HCT116 (cell line): ENCODE results near the gene WLS. TPM values are rescaled to one million over a fixed set of nuclear protein-coding genes. Genes with fewer than 3 reads are reported as not detected.

Experiments used
- ATAC-seq: fragments of 200-7000 bp; cut with Tn5 transposase; 2 replicates; pipeline ENCODE4 v1.9.1; 2020; ENCODE audit warnings: mild to moderate bottlenecking, moderate library complexity
- BruUV-seq: library from RNA; stranded (reverse); fragments of 400-500 nt; replicated peaks from 2 replicates; lab custom pipeline; 2021; lab: Mats Ljungman, UMichigan
- CTCF ChIA-PET: fragments of 300-600 bp; sonication (Branson Sonifier 250); formaldehyde crosslinking; loops from one replicate; lab custom pipeline; 2021; ENCODE audit warnings: antibody characterized with exemption; lab: Charles Lee
- POLR2A ChIA-PET: fragments of 300-600, 350-600 bp; sonication (Branson Sonifier 250); formaldehyde crosslinking; loops from one replicate; lab custom pipeline; 2021; ENCODE audit warnings: antibody characterized with exemption; lab: Charles Lee
- RAD21 ChIA-PET, 2 experiments: fragments of 300-600 bp; sonication (Branson Sonifier 250); formaldehyde crosslinking; loops; one replicate each; lab custom pipeline; 2023; ENCODE audit warnings: low total read pairs in 2 of 2; ENCODE audit not compliant: uncharacterized antibody in 2 of 2, unreplicated experiment in 2 of 2, low non-redundant PET in 1 of 2; lab: Charles Lee
- DNase-seq: peaks from one replicate; pipeline ENCODE4 v3.0.0-alpha.2; 2010; ENCODE audit warnings: low read depth, low spot score
- H2AFZ ChIP-seq: fragments of 200-600 bp; shearing (Covaris generic), sonication (generic); 2 replicates; pipeline ENCODE4 v1.6.1; 2017; ENCODE audit warnings: low read depth, mixed run types, mixed read lengths, antibody characterized with exemption, low read length; ENCODE audit not compliant: poor library complexity, severe bottlenecking
- H3K27ac ChIP-seq: 2 replicates; pipeline ENCODE4 v1.5.1; 2012; ENCODE audit warnings: low read depth, low read length
- H3K27me3 ChIP-seq: fragments of 200-600 bp; sonication (generic); 2 replicates; pipeline ENCODE4 v1.6.1; 2016; ENCODE audit warnings: mixed run types, low read length, mixed read lengths; ENCODE audit not compliant: insufficient read depth
- H3K36me3 ChIP-seq, 2 experiments: fragments of 200-500 bp in 1 of 2; fragments of 200-600 bp in 1 of 2; sonication (Bioruptor generic) in 1 of 2; sonication (generic) in 1 of 2; 2 replicates each; pipeline versions ENCODE4 v1.5.1 to v1.6.1; 2014 to 2016; ENCODE audit warnings: low read length in 2 of 2, inconsistent platforms in 1 of 2, mixed read lengths in 1 of 2, mixed run types in 1 of 2; ENCODE audit not compliant: insufficient read depth in 2 of 2, control insufficient read depth in 1 of 2
- H3K4me1 ChIP-seq, 2 experiments: fragments of 200-600 bp in 1 of 2; sonication (generic) in 1 of 2; 2 replicates each; pipeline versions ENCODE4 v1.5.1 to v1.6.1; 2012 to 2017; ENCODE audit warnings: low read length in 2 of 2, inconsistent platforms in 1 of 2, mild to moderate bottlenecking in 1 of 2, mixed read lengths in 1 of 2, mixed run types in 1 of 2, moderate library complexity in 1 of 2; ENCODE audit not compliant: insufficient read depth in 2 of 2, control insufficient read depth in 1 of 2
- H3K4me2 ChIP-seq: fragments of 200-600 bp; sonication (generic); 2 replicates; pipeline ENCODE4 v1.6.1; 2017; ENCODE audit warnings: mixed run types, low read length, mixed read lengths
- H3K4me3 ChIP-seq, 2 experiments: fragments of 200-600 bp in 1 of 2; sonication (generic) in 1 of 2; replicated peaks in 1 of 2; 2 replicates each; pipeline ENCODE4 v1.5.1; 2011 to 2016; ENCODE audit warnings: low read length in 2 of 2, control low read depth in 1 of 2, low read depth in 1 of 2, mild to moderate bottlenecking in 1 of 2, mixed read lengths in 1 of 2, mixed run types in 1 of 2
- H3K79me2 ChIP-seq: fragments of 200-600 bp; sonication (generic); 2 replicates; pipeline ENCODE4 v1.6.1; 2017; ENCODE audit warnings: mild to moderate bottlenecking, mixed run types, low read length, moderate library complexity, mixed read lengths; ENCODE audit not compliant: insufficient read depth
- H3K9ac ChIP-seq: fragments of 200-600 bp; sonication (generic); 2 replicates; pipeline ENCODE4 v1.6.1; 2016; ENCODE audit warnings: low read length, mixed read lengths
- H3K9me2 ChIP-seq: fragments of 200-600 bp; sonication (generic), shearing (Covaris generic); 2 replicates; pipeline ENCODE4 v1.6.1; 2017; ENCODE audit warnings: mixed run types, mild to moderate bottlenecking, moderate library complexity; ENCODE audit not compliant: insufficient read depth
- H3K9me3 ChIP-seq, 2 experiments: fragments of 200-500 bp in 1 of 2; fragments of 200-600 bp in 1 of 2; sonication (Bioruptor generic) in 1 of 2; sonication (generic) in 1 of 2; 2 replicates each; pipeline ENCODE4 v1.6.1; 2014 to 2017; ENCODE audit warnings: low read length in 2 of 2, mixed read lengths in 2 of 2, inconsistent platforms in 1 of 2, low read depth in 1 of 2, mild to moderate bottlenecking in 1 of 2, mixed run types in 1 of 2, moderate library complexity in 1 of 2; ENCODE audit not compliant: control insufficient read depth in 1 of 2, insufficient read depth in 1 of 2
- H4K20me1 ChIP-seq: fragments of 200-600 bp; sonication (generic), shearing (Covaris generic); 2 replicates; pipeline ENCODE4 v1.6.1; 2017; ENCODE audit warnings: mixed run types, mild to moderate bottlenecking, moderate library complexity; ENCODE audit not compliant: insufficient read depth
- CEBPB ChIP-seq: IDR thresholded peaks from 2 replicates; pipeline ENCODE4 v1.6.1; 2012; ENCODE audit warnings: low read depth
- CTCF ChIP-seq, 3 experiments: fragments of 200-600 bp in 1 of 3; sonication (generic) in 1 of 3; IDR thresholded peaks in 2 of 3; conservative IDR thresholded peaks in 1 of 3; 2 replicates each; pipeline ENCODE4 v1.5.1; 2012 to 2017; ENCODE audit warnings: low read depth in 2 of 3, low read length in 2 of 3, antibody characterized with exemption in 1 of 3, borderline replicate concordance in 1 of 3, control low read depth in 1 of 3, mild to moderate bottlenecking in 1 of 3, mixed read lengths in 1 of 3, mixed run types in 1 of 3, moderate library complexity in 1 of 3; ENCODE audit not compliant: insufficient read depth in 1 of 3
- FOSL1 ChIP-seq: IDR thresholded peaks from 2 replicates; pipeline ENCODE4 v1.6.1; 2012; ENCODE audit warnings: low read depth
- JUND ChIP-seq: IDR thresholded peaks from 2 replicates; pipeline ENCODE4 v1.6.1; 2012
- POLR2AphosphoS5 ChIP-seq: IDR thresholded peaks from 2 replicates; pipeline ENCODE4 v1.6.1; 2011; ENCODE audit warnings: mild to moderate bottlenecking, low read depth, low read length, moderate library complexity
- REST ChIP-seq: IDR thresholded peaks from 2 replicates; pipeline ENCODE4 v1.6.1; 2012; ENCODE audit warnings: low read depth
- SIN3A ChIP-seq: IDR thresholded peaks from 2 replicates; pipeline ENCODE4 v1.6.1; 2012; ENCODE audit warnings: low read depth
- SRF ChIP-seq: IDR thresholded peaks from 2 replicates; pipeline ENCODE4 v1.6.1; 2012; ENCODE audit warnings: low read depth
- TCF7L2 ChIP-seq: IDR thresholded peaks from 2 replicates; pipeline ENCODE4 v1.7.0; 2011; ENCODE audit warnings: borderline replicate concordance, inconsistent platforms; ENCODE audit not compliant: insufficient read depth, insufficient read length; ENCODE audit errors: extremely low read depth
- ZNF274 ChIP-seq: fragments of 200-500 bp; sonication (Bioruptor generic); IDR thresholded peaks from 2 replicates; pipeline ENCODE4 v1.6.1; 2014; ENCODE audit warnings: mild to moderate bottlenecking, low read depth, low read length, inconsistent platforms
- intact Hi-C: fragments of 100-400 bp; cut with micrococcal nuclease; formaldehyde crosslinking; loops from 2 replicates; pipeline ENCODE4 v1.10.0; 2022
- total RNA-seq: library from RNA; stranded (reverse); gene quantifications from one replicate; pipeline ENCODE4 v1.2.1, GENCODE V29; 2021; ENCODE audit not compliant: unreplicated experiment
- TF ChIP-seq, protein P1 (sequence below): IDR thresholded peaks from 2 replicates; pipeline ENCODE4 v1.6.1; 2011; ENCODE audit warnings: mild to moderate bottlenecking, low read length, moderate library complexity; ENCODE audit not compliant: insufficient replicate concordance; ENCODE audit errors: extremely low read depth

The WLS gene
- total RNA-seq, 1 experiment from 2014 or later, result 38.0 TPM

GRCh38 chr1:68213843-68214242, 18.5 kb downstream of the WLS start:
- ATAC-seq, result peak; percentile 27; the same call in 1 of the 2 replicates
- Histone ChIP-seq H3K36me3 (no peaks in the 10 kb centered on the region), H3K9me2 (no peaks in the 10 kb centered on the region), H3K9ac (no peak overlapping the region), H3K27ac (no peak overlapping the region), H4K20me1 (0 out of 2 replicates have a peak, but pooled peaks cover 3% of the 10 kb centered on the region), H3K79me2 (peaks cover 3% of the 10 kb centered on the region; the same call in 1 of the 2 replicates), H3K4me3 (no peak overlapping the region), H2AFZ (no peak overlapping the region)
- no peak for DNase-seq
- no TSS peak for BruUV-seq
- RAD21 ChIA-PET, result no interaction called here
- intact Hi-C loops, result no loop called here
- CTCF ChIA-PET, result no interaction called here
- POLR2A ChIA-PET, result interaction anchor here (0.9 kb wide), 1 partner anchor 18 kb away, joined by 5 read pairs; no protein-coding TSS in a partner anchor
- no peak for TF ChIP-seq ZNF274
- peak; percentile 97 for TF ChIP-seq TCF7L2
- peak; percentile 66 for TF ChIP-seq CEBPB
- TF ChIP-seq, all 23 proteins: peak for 2
- Histone ChIP-seq H3K9me3 (no peaks in the 10 kb centered on the region), H3K27me3 (no peaks in the 10 kb centered on the region), H3K4me2 (no peak overlapping the region), H3K4me1 (peaks cover 10 to 18% of the 10 kb centered on the region in 2 experiments)

GRCh38 chr1:68211761-68212380, 20.5 kb downstream of the WLS start:
- no peak overlapping the region for H3K27ac ChIP-seq
- H3K4me2 ChIP-seq, result no peak overlapping the region
- H2AFZ ChIP-seq, result no peak overlapping the region
- TF ChIP-seq ZNF274, result no peak
- no peak for TF ChIP-seq FOSL1
- no peak for TF ChIP-seq CTCF (IDR thresholded peaks at IDR 0.05 in 2 of 3, conservative IDR thresholded peaks at IDR 0.05 in 1 of 3; ENCODE audit: borderline replicate concordance in 1 of 3, insufficient read depth in 1 of 3, low read depth in 2 of 3, low read length in 2 of 3)
- TF ChIP-seq SRF, result no peak
- no peak for TF ChIP-seq SIN3A
- TF ChIP-seq, protein P1, sequence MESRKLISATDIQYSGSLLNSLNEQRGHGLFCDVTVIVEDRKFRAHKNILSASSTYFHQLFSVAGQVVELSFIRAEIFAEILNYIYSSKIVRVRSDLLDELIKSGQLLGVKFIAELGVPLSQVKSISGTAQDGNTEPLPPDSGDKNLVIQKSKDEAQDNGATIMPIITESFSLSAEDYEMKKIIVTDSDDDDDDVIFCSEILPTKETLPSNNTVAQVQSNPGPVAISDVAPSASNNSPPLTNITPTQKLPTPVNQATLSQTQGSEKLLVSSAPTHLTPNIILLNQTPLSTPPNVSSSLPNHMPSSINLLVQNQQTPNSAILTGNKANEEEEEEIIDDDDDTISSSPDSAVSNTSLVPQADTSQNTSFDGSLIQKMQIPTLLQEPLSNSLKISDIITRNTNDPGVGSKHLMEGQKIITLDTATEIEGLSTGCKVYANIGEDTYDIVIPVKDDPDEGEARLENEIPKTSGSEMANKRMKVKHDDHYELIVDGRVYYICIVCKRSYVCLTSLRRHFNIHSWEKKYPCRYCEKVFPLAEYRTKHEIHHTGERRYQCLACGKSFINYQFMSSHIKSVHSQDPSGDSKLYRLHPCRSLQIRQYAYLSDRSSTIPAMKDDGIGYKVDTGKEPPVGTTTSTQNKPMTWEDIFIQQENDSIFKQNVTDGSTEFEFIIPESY, result no peak
- no peak for TF ChIP-seq REST
- TF ChIP-seq POLR2AphosphoS5, result no peak
- no peak for TF ChIP-seq JUND
- H3K9me3 ChIP-seq, result no peaks in the 10 kb centered on the region
- no peaks in the 10 kb centered on the region for H3K9me2 ChIP-seq
- 0 out of 2 replicates have a peak, but pooled peaks cover 3% of the 10 kb centered on the region for H4K20me1 ChIP-seq
- no peaks in the 10 kb centered on the region for H3K27me3 ChIP-seq
- intact Hi-C loops, result no loop called here
- no TSS peak for BruUV-seq
- no peak overlapping the region for H3K4me3 ChIP-seq
- H3K4me1 ChIP-seq, result peaks cover 16 to 25% of the 10 kb centered on the region in 2 experiments
- DNase-seq (no peak), ATAC-seq (no peak)
- no peak overlapping the region for H3K9ac ChIP-seq
- H3K36me3 ChIP-seq, result no peaks in the 10 kb centered on the region
- ChIA-PET RAD21 (no interaction called here), CTCF (no interaction called here), POLR2A (no interaction called here)
- H3K79me2 ChIP-seq, result peaks cover 3% of the 10 kb centered on the region; the same call in 1 of the 2 replicates
